PC-9 (cell line): ENCODE data around the gene TNFRSF25. TPM values are rescaled to one million over a fixed set of nuclear protein-coding genes. Genes with fewer than 3 reads are reported as not detected.

Source experiments
- BruUV-seq: library from RNA; stranded (reverse); fragments of 400-500 nt; replicated peaks from 2 replicates; lab custom pipeline; 2021; lab: Mats Ljungman, UMichigan
- CTCF ChIA-PET: fragments of 300-600 bp; sonication (Branson Sonifier 250); formaldehyde crosslinking; loops from one replicate; lab custom pipeline; 2022; ENCODE audit warnings: antibody characterized with exemption; lab: Charles Lee
- POLR2A ChIA-PET: fragments of 300-600 bp; sonication (Branson Sonifier 250); formaldehyde crosslinking; loops from one replicate; lab custom pipeline; 2022; ENCODE audit warnings: antibody characterized with exemption; ENCODE audit not compliant: unreplicated experiment; lab: Charles Lee
- DNase-seq, 2 experiments: peaks; one replicate each; pipeline versions ENCODE4 v3.0.0 to v3.0.0-alpha.2; 2015 to 2022; ENCODE audit warnings: mixed read lengths in 1 of 2
- H2AFZ ChIP-seq: fragments of 200-600 bp; sonication (generic); 2 replicates; pipeline ENCODE4 v1.8.1; 2017; ENCODE audit warnings: antibody characterized with exemption
- H3F3A ChIP-seq: fragments of 200-600 bp; sonication (generic); 2 replicates; pipeline ENCODE4 v1.8.1; 2017; ENCODE audit warnings: antibody characterized with exemption, mild to moderate bottlenecking, low read depth; ENCODE audit not compliant: insufficient read depth
- H3K27ac ChIP-seq: fragments of 200-600 bp; sonication (generic); 2 replicates; pipeline ENCODE4 v1.6.1; 2016; ENCODE audit warnings: mixed run types
- H3K27me3 ChIP-seq: fragments of 200-600 bp; sonication (generic); 2 replicates; pipeline ENCODE4 v1.6.1; 2016; ENCODE audit warnings: low read depth, mixed run types; ENCODE audit not compliant: insufficient read depth
- H3K36me3 ChIP-seq: fragments of 200-600 bp; sonication (generic); 2 replicates; pipeline ENCODE4 v1.6.1; 2016; ENCODE audit warnings: low read depth, mixed run types
- H3K4me1 ChIP-seq: fragments of 200-600 bp; sonication (generic); replicated peaks from 2 replicates; pipeline ENCODE4 v1.6.1; 2016; ENCODE audit warnings: mixed run types; ENCODE audit not compliant: insufficient read depth
- H3K4me2 ChIP-seq: fragments of 200-600 bp; sonication (generic); 2 replicates; pipeline ENCODE4 v1.6.1; 2017; ENCODE audit warnings: mixed run types
- H3K4me3 ChIP-seq: fragments of 200-600 bp; sonication (generic); 2 replicates; pipeline ENCODE4 v1.6.1; 2016; ENCODE audit warnings: mixed run types
- H3K79me2 ChIP-seq: fragments of 200-600 bp; sonication (generic); 2 replicates; pipeline ENCODE4 v1.6.1; 2017; ENCODE audit warnings: low read depth, mixed run types
- H3K9me2 ChIP-seq: fragments of 200-600 bp; sonication (generic); 2 replicates; pipeline ENCODE4 v1.8.1; 2017; ENCODE audit warnings: mild to moderate bottlenecking; ENCODE audit not compliant: insufficient read depth
- H3K9me3 ChIP-seq: fragments of 200-600 bp; sonication (generic); 2 replicates; pipeline ENCODE4 v1.8.1; 2016; ENCODE audit warnings: low read depth; ENCODE audit not compliant: insufficient read depth
- H4K20me1 ChIP-seq: fragments of 200-600 bp; sonication (generic); 2 replicates; pipeline ENCODE4 v1.8.1; 2017; ENCODE audit not compliant: insufficient read depth
- EZH2 ChIP-seq: fragments of 200-600 bp; sonication (generic); IDR thresholded peaks from 2 replicates; pipeline ENCODE4 v1.8.0; 2017; ENCODE audit warnings: antibody characterized with exemption, low read depth
- intact Hi-C: fragments of 100-400 bp; cut with micrococcal nuclease; formaldehyde crosslinking; loops from one replicate; pipeline ENCODE4 v1.10.0; 2022; ENCODE audit not compliant: unreplicated experiment
- total RNA-seq: library from RNA; stranded (reverse); gene quantifications from 2 replicates; pipeline ENCODE4 v1.2.3, GENCODE V29; 2021
- TF ChIP-seq, protein P1 (sequence below): fragments of 200-600 bp; sonication (generic); conservative IDR thresholded peaks from 2 replicates; pipeline ENCODE4 v1.6.1; 2017; ENCODE audit warnings: mixed run types, antibody characterized with exemption, mild to moderate bottlenecking, moderate library complexity

Gene TNFRSF25
- total RNA-seq, 1 experiment from 2014 or later = 12.3 TPM

DNA sequence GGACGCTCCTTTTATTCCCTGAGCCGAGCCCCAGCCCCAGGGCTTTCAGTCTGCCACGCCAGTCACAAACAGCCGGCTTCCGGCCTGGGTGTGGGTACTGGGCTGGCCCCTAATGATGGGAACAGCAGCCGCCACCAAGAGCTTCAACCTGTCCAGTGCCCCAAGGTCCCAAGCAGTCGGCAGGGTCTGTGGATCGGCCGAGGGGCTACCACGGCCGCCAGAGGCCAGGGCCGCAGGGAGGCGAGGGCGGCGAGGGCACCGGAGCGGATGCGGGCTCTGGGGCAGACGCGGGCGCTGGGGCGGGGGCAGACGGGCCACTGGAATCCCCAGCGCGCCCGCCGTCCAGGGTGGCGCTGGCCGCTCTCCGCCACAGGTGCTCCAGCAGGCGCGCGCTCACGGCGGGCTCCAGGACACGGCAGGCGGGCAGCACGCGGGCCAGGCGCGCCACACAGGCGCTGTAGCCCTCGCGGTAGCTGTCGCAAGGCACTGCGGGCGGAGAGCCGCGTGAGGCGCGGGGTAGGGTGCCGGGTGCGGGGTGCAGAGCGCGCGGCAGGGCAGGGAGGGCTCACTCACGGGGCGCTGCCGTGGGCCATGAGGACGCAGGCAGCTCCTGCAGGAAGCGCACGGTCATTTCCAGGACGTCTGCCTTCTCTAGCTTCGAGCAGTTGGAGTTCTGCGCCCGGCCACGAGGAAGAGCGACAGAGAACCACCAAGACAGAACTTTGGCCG, 47.1 kb downstream of the TNFRSF25 start:
- H3K4me2 ChIP-seq = peak overlapping the region; percentile 75
- no peak overlapping the region for H3K27ac ChIP-seq
- POLR2A ChIA-PET = no interaction called here

GRCh38 chr1:6417961-6418667, 47.9 kb downstream of the TNFRSF25 start:
- Histone ChIP-seq H3F3A (peaks cover 18% of the 10 kb centered on the region), H3K4me1 (peaks cover 35% of the 10 kb centered on the region)
- CTCF ChIA-PET = no interaction called here

More for the DNA sequence above, 47.1 kb downstream of the TNFRSF25 start:
- Histone ChIP-seq H3K4me1 (peaks cover 28% of the 10 kb centered on the region), H2AFZ (no peak overlapping the region), H3F3A (peaks cover 11% of the 10 kb centered on the region; the same call in 1 of the 2 replicates), H3K36me3 (no peaks in the 10 kb centered on the region), H3K27me3 (0 out of 2 replicates have a peak, but pooled peaks cover 2% of the 10 kb centered on the region), H3K9me3 (no peaks in the 10 kb centered on the region), H3K9me2 (no peaks in the 10 kb centered on the region), H4K20me1 (no peaks in the 10 kb centered on the region), H3K79me2 (no peaks in the 10 kb centered on the region), H3K4me3 (no peak overlapping the region; the same call in 1 of the 2 replicates)
- BruUV-seq = no TSS peak
- TF ChIP-seq, protein P1, sequence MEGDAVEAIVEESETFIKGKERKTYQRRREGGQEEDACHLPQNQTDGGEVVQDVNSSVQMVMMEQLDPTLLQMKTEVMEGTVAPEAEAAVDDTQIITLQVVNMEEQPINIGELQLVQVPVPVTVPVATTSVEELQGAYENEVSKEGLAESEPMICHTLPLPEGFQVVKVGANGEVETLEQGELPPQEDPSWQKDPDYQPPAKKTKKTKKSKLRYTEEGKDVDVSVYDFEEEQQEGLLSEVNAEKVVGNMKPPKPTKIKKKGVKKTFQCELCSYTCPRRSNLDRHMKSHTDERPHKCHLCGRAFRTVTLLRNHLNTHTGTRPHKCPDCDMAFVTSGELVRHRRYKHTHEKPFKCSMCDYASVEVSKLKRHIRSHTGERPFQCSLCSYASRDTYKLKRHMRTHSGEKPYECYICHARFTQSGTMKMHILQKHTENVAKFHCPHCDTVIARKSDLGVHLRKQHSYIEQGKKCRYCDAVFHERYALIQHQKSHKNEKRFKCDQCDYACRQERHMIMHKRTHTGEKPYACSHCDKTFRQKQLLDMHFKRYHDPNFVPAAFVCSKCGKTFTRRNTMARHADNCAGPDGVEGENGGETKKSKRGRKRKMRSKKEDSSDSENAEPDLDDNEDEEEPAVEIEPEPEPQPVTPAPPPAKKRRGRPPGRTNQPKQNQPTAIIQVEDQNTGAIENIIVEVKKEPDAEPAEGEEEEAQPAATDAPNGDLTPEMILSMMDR = no peak
- TF ChIP-seq EZH2 = no peak
- CTCF ChIA-PET = no interaction called here
- intact Hi-C loops = no loop called here
- no peak for DNase-seq

GRCh38 chr1:6416906-6417305, 49.1 kb downstream of the TNFRSF25 start:
- Histone ChIP-seq H3K4me3 (no peak overlapping the region), H3K4me2 (no peak overlapping the region), H2AFZ (no peak overlapping the region), H3K4me1 (peaks cover 36% of the 10 kb centered on the region), H3F3A (peaks cover 19% of the 10 kb centered on the region), H3K79me2 (no peaks in the 10 kb centered on the region), H4K20me1 (no peaks in the 10 kb centered on the region), H3K9me3 (no peaks in the 10 kb centered on the region), H3K9me2 (no peaks in the 10 kb centered on the region), H3K36me3 (no peaks in the 10 kb centered on the region), H3K27me3 (no peaks in the 10 kb centered on the region), H3K27ac (no peak overlapping the region)
- no peak for DNase-seq
- ChIA-PET POLR2A (no interaction called here), CTCF (interaction anchor here (0.6 kb wide), 1 partner anchor 8 kb away, joined by 10 read pairs; no protein-coding TSS in a partner anchor)
- intact Hi-C loops = no loop called here
- no TSS peak for BruUV-seq
- TF ChIP-seq, protein P1 = no peak
- TF ChIP-seq EZH2 = no peak

More at GRCh38 chr1:6417961-6418667, 47.9 kb downstream of the TNFRSF25 start:
- Histone ChIP-seq H3K9me2 (no peaks in the 10 kb centered on the region), H4K20me1 (no peaks in the 10 kb centered on the region), H3K27me3 (no peaks in the 10 kb centered on the region), H3K4me2 (no peak overlapping the region), H3K9me3 (no peaks in the 10 kb centered on the region), H3K36me3 (no peaks in the 10 kb centered on the region), H3K79me2 (no peaks in the 10 kb centered on the region), H2AFZ (no peak overlapping the region), H3K27ac (no peak overlapping the region), H3K4me3 (no peak overlapping the region)
- TF ChIP-seq EZH2 = no peak
- TF ChIP-seq, protein P1 = no peak
- intact Hi-C loops = no loop called here
- BruUV-seq = no TSS peak
- POLR2A ChIA-PET = no interaction called here
- DNase-seq = no peak
